ENCODE results near the gene SEBOX.
A peak's percentile ranks its signal among the peaks of the same experiment; 100 is the strongest.

The SEBOX gene

GRCh38 chr17:28338056-28338768 lies 26.8 kb downstream of the SEBOX start:
- DNase-seq = no peak

DNA sequence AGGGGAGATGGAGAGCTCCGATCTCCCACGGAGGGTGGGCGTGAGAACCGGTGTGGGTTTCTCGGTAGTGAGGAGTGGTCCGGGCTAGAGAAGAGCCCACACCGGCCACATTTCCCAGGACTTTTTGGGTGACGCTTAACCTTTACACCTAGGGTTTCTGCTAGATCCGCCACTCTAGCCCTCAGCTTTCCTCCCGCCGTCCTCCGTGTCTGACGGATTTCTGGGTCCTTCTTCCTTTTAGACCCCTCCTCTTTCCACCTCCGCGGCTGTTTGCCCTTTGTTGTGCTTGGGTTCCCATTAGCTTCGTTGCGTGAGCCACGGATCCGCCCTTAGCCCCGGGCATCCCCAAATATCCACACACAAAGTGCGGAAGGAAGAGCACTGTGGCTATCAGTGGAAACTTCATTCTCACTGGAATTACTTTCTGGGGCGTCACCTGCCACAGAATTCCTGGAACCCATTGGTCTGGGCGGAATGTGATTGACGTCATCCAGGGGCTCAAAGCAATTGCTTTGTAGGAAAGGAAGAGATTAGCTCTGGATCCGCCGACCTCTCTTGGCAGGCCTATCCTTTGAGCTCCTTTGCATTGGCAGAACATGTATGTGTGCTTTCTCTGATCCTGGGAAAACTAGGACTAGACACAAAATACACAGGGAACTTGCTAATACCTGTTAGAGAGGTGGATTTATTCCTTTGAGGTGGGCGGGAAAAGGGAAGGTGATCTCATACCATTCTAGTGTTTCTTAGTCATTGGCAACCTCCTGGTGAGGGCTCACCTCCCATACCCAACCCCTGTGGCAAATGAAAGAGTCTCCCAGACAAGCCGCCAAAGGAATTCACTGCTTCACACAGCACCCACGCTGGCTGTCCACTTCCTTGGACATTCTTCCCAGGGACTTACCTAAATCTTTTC lies 28.8 kb downstream of the SEBOX start:
- peak; percentile 9 for DNase-seq

GRCh38 chr17:28335201-28335958 lies 29.6 kb downstream of the SEBOX start, which contains the start of the genes IFT20 and TNFAIP1:
Gene IFT20, minus strand, starts transcription at chr17:28335472. Its CDS starts 3,487 bp downstream, at chr17:28331985.
Gene TNFAIP1, plus strand, starts transcription at chr17:28335761. Its CDS starts 3,761 bp downstream, at chr17:28339522.
- peak; percentile 100 for DNase-seq

GRCh38 chr17:28334666-28335200 lies 30.3 kb downstream of the SEBOX start:
- no peak for DNase-seq

DNA sequence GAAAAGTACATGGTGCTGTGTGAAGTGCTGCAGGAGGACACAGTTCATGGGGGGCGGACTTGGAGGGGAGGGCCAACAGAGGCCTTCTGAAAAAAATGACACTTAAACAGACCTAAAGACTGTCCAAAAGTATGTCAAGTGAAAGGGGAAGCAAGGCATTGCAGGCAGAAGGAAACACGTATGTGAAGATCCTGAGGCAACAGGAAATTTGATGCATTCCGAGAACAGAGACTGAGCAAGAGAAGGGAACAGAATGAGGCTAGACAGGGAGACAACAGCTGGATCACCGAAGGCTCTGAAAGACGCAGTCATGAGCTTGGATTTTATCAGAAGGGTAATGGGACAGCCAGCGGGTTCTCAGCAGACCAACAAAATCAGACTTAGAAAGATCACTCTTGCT lies 30.8 kb downstream of the SEBOX start:
- DNase-seq = peak; percentile 14

- no peak for DNase-seq
These were observed 31.8 kb downstream of the SEBOX start for GRCh38 chr17:28333083-28333746.

DNA sequence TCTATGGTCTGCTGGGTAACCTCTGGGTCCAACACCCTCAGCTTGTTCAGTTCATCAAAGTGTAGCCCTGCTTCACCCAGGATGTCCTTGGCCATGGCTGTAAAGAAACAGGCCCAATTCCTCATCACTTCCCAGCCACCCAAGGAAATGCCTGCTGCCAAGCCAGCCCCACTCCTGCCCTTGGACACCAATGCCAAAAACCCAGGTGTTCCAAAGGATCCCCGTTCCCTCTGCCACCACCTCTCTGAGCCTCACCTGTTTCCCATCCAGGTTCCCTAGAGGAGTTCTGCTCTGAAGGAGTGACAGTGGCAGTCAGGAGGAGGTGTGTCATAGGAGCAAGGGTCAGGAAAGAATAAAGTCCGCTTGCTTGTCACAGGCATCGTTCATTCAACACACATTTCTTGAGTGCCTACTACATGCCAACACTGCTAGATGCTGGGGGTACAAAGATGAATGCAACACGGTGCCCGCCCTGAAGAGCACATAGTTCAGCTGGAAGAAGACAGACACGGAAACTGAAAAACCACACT lies 33.0 kb downstream of the SEBOX start:
- DNase-seq = no peak

GRCh38 chr17:28330671-28331070 lies 34.3 kb downstream of the SEBOX start:
- no peak for DNase-seq

- no peak for DNase-seq
These were observed 36.7 kb downstream of the SEBOX start for GRCh38 chr17:28328325-28328724.

DNA sequence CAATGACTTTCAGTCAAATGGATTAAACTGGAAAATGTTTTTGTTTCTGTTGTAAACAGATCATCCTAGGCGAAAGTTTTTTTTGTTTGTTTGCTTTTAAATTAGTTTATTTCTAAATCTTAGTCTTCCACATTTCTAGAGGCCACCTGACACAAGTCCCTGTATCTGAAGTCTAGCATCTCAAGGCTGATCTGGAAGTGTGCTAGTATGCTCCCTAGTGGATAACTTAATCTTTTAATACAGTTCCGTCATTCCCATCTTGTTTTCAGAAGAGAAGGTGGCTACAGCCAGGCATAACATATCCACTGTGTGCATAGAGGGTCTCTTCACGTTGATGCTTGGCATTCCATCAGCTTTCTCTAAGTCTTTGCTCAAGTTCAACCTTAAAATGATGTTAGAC lies 37.3 kb downstream of the SEBOX start:
- DNase-seq = no peak

DNA sequence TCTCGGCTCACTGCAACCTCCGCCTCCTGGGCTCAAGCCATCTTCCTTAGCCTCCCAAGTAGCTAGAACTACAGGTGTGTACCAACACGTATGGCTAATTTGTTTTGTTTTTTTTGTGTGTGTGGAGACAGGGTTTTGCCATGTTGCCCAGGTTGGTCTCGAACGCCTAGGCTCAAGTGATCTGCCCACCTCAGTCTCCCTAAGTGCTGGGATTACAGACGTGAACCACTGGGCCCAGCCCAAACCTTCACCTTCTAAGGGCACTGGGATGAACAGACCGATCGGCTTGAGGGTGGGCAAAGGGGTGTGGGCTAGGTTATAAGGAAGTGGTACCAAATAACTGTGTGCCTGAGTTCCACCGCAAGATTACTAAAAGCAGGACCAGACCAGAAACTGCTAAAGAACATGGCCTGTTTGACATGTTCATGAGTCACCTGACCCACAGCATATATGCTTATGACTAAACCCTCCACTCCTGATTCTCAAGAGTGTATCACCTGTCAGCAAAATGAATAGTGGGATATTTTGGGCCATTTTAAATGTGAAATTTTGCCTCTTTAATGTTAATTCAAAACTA lies 37.9 kb downstream of the SEBOX start:
- no peak for DNase-seq

DNA sequence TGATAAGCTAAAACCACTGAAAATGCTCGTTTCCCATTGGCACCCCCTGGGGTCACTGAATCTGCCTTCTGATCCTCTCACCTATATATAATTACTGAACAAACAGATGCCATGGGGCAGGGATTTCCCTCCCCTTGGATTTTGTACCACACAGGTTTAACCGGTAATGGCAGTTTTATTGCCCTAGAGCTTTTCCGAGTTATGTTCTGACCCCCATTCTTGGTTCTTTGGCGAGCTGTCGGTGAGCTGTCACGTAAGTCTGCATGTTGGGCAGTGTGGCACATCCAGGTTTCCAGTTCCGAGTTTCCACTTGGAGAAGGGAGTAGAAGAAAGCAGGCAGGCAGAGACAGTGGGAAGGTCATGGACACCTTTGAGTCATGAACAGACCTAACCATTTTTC lies 38.9 kb downstream of the SEBOX start:
- DNase-seq = no peak

DNA sequence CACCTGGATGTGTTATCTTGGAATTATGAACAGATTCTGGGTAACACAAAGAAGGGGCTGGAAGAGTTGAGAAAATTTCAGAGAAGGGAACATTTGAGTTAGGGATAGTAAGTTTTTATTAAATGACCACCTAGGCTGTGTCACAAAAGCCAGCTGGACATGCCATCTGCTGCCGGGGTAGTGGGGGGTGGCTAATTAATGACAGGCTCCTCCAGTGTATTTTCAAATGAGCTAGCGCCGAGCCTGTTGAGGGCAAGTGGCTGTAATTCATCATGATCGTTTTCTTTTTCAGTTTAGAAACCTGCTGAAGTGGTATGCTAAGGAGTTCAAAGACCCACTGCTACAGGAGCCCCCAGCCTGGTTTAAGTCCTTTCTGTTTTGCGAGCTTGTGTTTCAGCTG lies 39.8 kb downstream of the SEBOX start:
- DNase-seq = no peak

GRCh38 chr17:28324781-28325180 lies 40.2 kb downstream of the SEBOX start:
- no peak for DNase-seq

DNA sequence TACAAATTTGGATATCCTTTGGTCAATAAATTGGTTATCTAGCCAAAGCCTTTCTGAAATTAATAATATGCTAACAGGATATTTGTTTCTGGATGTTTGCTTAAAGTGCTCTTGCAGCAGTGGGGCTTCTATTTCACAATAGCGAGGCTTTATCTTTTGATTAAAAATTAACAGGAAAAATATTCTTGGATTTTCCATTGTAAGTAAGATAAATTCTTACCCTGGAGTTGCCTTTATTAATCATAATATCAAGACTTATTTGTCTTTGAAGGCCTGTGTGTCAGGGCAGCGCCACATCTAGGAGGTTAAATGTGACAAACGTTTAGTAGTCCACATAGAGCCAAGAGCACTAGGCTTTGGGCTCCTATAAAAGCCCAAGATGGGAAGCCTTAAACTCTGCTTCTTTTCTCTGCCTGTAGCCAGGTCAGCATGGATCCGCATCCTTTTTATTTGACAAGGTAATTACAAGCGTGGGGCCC lies 40.7 kb downstream of the SEBOX start:
- DNase-seq = no peak

DNA sequence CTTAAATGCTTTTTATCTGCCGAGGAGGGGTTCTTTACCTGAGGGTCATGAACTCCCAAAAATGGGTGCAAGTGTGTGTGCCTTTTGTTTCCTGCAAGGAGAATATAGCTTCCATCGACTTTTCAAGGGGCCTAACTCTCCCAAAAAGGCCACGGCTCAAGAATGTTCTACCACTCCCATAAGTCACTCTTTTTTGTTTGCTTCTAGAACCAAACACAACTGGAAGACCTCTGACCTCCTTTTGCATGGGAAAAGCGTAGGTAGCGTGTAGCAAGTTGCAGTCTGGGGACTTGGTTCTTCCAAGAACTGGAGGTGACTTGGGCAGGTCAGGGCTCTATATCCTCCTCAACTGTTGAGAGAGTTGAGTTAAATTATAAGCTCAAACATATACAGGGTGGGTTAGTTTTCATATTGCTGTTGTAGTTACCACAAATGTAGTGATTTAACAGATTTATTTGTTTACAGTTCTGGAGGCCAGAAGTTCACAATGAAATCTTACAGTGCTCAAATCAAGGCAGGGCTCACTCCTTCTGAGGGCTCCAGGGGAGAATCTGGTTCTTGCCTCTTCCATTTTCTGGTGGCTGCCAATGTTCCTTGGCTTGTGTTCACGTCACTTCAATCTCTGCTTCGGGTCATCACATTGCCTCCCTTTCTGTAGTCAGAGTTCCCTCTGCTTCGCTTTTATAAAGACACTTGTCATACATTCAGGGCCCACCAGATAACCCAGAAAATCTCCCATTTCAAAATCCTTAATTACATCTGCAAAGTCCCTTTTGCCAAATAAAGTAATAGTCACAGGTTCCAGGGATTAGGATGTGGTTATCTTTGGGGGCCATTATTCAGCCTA lies 44.6 kb downstream of the SEBOX start:
- no peak for DNase-seq

GRCh38 chr17:28319598-28319935 lies 45.4 kb downstream of the SEBOX start:
- no peak for DNase-seq

DNA sequence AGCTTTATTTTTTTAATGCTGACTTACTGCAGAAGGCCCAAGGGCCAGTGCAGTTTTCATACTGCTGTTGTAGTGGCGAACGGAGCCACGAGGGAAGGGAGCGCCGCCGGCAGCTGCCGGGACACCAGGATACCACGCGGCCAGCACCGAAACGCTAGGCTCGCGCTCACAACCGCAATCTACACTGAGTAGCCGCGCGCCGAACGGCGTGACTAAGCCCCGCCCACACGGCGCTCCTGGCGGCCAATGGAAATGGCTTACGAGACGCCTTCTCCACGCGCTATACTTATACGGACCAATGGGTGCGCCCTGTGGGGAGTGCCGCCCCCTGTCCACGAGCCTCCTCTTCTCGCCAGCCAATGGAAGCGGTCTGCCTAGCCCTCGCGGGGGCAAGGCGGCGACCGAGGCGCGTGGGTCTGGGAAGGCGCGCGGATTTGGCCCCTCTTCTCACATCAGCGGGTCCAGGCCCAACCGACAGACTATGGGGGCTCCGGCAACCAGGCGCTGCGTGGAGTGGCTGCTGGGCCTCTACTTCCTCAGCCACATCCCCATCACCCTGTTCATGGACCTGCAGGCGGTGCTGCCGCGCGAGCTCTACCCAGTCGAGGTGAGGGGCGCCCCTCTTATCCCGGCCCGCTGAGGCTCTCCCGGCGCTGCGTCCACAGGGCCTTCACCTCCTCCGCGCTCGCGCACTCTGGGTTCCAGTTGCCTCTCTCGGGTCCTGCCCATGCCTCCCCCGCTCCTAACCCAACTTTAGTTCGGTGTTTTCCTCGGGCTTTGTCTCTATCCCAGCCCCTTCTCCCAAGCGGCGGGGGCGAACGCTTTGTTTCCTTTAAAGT lies 46.0 kb downstream of the SEBOX start, which contains the start of gene TMEM97:
TMEM97 (plus strand) TSS at position 442 of the 839 bp plus-strand sequence; CDS start at position 482, 40 bp downstream.
- peak; percentile 94 for DNase-seq

DNA sequence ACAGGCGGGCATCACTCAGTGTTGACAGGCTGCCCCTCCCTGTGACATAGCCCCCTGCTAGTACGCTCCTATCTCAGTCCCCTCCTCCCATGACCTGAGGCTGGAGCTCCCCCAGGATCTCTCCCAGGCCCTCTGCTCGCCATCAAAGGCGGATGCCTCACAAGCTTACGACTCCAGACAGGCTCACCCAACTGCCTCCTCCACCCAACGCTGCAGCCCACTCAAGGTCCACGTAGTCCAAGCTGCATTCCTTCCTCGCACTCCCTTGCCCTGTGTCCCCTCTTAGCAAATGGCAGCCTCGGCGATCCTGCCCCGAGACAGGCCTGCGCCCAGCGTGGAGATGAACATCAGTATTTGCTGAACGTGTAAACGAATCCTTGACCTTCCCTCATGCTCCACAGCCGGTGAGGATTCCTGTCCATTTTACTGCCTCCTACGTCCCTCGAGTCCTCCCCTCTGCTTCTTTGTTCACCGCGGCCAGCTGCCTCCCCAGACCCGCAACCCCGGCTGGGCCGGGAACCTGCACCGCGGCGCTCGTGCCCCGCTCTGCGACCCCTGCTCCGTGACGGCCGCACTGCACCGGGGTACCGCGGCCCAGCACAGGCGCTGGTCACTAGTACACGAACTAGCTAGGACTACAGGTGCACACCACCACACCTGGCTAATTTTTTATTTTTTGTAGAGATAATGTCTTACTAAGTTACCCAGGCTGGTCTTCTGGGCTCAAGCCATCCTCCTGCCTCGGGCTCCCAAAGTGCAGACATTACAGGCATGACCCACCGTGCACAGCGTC lies 46.8 kb downstream of the SEBOX start:
- no peak for DNase-seq
